DND-41 (cell line): Measurements from ENCODE around the gene MAP3K5.

ENCODE experiments used
- EZH2 ChIP-seq: IDR thresholded peaks from 3 replicates; pipeline ENCODE4 v1.6.1; 2012; ENCODE audit warnings: borderline replicate concordance, low read depth, mild to moderate bottlenecking, moderate library complexity, low read length, inconsistent platforms; ENCODE audit not compliant: severe bottlenecking
- TF ChIP-seq, protein P1 (sequence below): IDR thresholded peaks from 2 replicates; pipeline ENCODE4 v1.5.1; 2012; ENCODE audit warnings: borderline replicate concordance, low read length, moderate library complexity, mild to moderate bottlenecking; ENCODE audit not compliant: poor library complexity, severe bottlenecking; ENCODE audit errors: extremely low read depth

DNA sequence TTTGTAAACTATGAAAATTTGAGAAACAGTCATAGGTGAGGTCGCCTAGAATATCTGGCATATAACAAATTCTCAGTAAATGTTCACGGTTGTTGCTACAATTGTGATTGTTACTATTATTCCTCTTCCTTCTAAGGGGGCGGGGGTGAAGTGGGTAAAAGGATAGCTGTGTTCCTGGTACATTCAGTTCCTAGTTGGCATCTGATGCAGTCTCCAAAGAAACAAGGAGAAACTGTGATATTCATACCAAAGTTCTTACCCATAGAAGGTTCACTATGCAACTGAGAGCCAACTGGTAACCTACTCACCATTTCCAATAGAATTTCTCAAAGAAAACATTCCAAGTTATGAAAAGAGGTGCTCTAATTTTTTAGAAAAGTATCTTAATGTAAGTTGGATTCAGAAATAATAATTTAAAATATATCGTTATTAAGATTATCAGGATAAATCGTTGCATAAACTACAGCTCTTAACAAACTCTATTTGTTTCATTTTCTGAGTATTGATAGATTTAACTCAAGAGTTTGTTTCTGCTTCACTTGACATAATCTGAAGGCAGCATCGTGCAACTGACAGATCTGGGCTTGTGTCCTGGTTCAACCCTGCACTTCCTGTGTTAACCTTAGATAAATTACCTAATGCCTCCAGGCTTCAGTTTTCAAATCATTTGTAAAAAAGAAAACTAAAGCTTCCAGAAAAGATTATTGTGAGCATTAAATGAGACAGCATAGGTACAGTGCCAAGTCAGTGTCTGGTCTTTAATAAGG is 228.7 kb downstream of the MAP3K5 start:
- TF ChIP-seq, protein P1, sequence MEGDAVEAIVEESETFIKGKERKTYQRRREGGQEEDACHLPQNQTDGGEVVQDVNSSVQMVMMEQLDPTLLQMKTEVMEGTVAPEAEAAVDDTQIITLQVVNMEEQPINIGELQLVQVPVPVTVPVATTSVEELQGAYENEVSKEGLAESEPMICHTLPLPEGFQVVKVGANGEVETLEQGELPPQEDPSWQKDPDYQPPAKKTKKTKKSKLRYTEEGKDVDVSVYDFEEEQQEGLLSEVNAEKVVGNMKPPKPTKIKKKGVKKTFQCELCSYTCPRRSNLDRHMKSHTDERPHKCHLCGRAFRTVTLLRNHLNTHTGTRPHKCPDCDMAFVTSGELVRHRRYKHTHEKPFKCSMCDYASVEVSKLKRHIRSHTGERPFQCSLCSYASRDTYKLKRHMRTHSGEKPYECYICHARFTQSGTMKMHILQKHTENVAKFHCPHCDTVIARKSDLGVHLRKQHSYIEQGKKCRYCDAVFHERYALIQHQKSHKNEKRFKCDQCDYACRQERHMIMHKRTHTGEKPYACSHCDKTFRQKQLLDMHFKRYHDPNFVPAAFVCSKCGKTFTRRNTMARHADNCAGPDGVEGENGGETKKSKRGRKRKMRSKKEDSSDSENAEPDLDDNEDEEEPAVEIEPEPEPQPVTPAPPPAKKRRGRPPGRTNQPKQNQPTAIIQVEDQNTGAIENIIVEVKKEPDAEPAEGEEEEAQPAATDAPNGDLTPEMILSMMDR = no peak
- no peak for TF ChIP-seq EZH2
